Measurements from ENCODE around the gene PRKCA. TPM values are rescaled to one million over a fixed set of nuclear protein-coding genes. Genes with fewer than 3 reads are reported as not detected.

The PRKCA gene
- total RNA-seq, 1 donor from 2014 or later: 2.2 TPM

DNA sequence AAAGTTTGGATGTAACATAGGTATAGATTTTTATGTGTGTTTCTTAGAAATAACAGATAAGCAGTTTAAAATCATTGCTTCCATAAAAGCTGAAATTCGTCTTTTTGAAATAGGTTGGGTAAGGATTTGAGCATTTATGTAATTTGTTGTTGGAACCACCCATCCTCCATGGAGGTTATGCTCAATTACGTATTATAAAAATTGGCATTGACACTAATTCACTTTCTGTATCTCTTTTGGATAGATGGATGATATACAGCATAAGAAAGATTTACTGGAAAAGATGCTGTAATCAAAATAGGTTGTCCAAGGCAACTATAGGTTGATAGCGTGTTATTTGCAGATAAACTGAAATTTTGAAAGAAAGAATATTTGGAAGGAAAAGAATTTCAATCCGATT, 105.5 kb downstream of the PRKCA start:
- H3K27me3 Mint-ChIP-seq: peaks cover 4% of the 10 kb centered on the region
- H3K9me3 Mint-ChIP-seq: no peaks in the 10 kb centered on the region
- no peak overlapping the region for H3K4me3 Mint-ChIP-seq
- no peak for DNase-seq
- no peak for ATAC-seq (ENCODE audit: low read depth)
- H3K36me3 Mint-ChIP-seq (ENCODE audit: low read depth): no peaks in the 10 kb centered on the region
- ChIA-PET CTCF (no interaction called here), POLR2A (no interaction called here)
- no peak overlapping the region for H3K27ac Mint-ChIP-seq
- TF ChIP-seq, protein P1, sequence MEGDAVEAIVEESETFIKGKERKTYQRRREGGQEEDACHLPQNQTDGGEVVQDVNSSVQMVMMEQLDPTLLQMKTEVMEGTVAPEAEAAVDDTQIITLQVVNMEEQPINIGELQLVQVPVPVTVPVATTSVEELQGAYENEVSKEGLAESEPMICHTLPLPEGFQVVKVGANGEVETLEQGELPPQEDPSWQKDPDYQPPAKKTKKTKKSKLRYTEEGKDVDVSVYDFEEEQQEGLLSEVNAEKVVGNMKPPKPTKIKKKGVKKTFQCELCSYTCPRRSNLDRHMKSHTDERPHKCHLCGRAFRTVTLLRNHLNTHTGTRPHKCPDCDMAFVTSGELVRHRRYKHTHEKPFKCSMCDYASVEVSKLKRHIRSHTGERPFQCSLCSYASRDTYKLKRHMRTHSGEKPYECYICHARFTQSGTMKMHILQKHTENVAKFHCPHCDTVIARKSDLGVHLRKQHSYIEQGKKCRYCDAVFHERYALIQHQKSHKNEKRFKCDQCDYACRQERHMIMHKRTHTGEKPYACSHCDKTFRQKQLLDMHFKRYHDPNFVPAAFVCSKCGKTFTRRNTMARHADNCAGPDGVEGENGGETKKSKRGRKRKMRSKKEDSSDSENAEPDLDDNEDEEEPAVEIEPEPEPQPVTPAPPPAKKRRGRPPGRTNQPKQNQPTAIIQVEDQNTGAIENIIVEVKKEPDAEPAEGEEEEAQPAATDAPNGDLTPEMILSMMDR (IDR thresholded peaks at IDR 0.05): no peak
- H3K4me1 Mint-ChIP-seq: no peaks in the 10 kb centered on the region
- intact Hi-C loops (cut with micrococcal nuclease): no loop called here

DNA sequence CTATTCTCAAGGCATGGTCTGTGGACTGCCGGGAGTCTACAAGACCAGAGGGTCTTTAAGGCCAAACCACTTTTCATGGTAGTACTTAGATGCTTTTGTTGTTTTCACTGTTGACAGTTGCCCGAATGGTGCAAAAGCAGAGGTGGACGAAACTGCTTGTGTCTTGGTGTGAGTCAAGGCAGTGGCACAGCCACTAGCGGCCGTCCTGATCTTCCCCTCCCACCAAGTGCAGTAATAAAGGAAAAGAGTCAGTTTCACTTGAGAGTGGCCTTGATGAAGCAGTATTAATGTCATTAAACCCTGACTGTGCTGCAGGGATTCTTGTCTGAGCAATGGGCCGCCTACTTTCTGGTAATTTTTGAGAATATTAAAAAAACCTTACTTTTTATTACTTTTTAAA, 109.1 kb downstream of the PRKCA start:
- intact Hi-C loops (cut with micrococcal nuclease): no loop called here
- no peak for ATAC-seq (ENCODE audit: low read depth)
- POLR2A ChIA-PET: no interaction called here
- DNase-seq: no peak
- Mint-ChIP-seq H3K27me3 (peaks cover 2% of the 10 kb centered on the region), H3K9me3 (no peaks in the 10 kb centered on the region), H3K4me1 (no peaks in the 10 kb centered on the region), H3K27ac (no peak overlapping the region), H3K4me3 (no peak overlapping the region), H3K36me3 (ENCODE audit: low read depth) (no peaks in the 10 kb centered on the region)
- TF ChIP-seq, protein P1 (IDR thresholded peaks at IDR 0.05): no peak
- CTCF ChIA-PET: no interaction called here

DNA sequence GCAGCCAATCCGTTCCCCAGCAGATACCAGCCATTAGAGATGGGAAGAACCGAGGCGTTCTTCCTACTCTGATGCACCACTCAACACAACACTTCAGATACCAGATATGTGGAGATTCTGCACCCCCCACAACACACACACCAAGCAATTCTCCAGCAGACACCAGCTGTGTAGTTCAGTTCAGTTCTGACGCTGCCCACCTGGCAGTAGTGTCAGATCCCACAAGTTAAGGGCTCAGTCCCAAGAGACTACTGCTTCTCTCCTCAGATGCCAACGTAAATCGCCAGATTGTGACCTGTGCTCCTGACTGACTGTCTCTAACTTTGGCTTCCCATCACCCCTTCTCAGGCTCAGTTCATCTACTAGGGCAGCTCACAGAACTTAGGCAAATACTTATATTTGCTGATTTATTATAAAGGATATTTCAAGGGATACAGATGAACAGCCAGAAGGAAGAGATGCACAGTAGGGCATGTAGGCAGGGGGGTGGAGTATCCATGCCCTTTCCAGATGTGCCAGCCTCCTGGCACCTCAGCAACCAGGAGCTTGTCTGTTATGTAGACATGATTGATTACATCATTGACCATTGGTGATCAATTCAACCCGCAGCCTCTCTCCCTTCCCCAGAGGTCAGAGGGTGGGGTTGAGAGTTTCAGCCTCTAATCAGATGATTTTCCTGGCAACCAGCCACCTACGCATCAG, 110.6 kb downstream of the PRKCA start:
- ATAC-seq (ENCODE audit: low read depth) (no peak), DNase-seq (no peak)
- intact Hi-C loops (cut with micrococcal nuclease): no loop called here
- H3K27ac Mint-ChIP-seq: no peak overlapping the region
- H3K27me3 Mint-ChIP-seq: peaks cover 2% of the 10 kb centered on the region
- no peaks in the 10 kb centered on the region for H3K36me3 Mint-ChIP-seq (ENCODE audit: low read depth)
- no peaks in the 10 kb centered on the region for H3K9me3 Mint-ChIP-seq
- TF ChIP-seq, protein P1 (IDR thresholded peaks at IDR 0.05): no peak
- ChIA-PET POLR2A (no interaction called here), CTCF (no interaction called here)
- H3K4me1 Mint-ChIP-seq: no peaks in the 10 kb centered on the region
- H3K4me3 Mint-ChIP-seq: no peak overlapping the region

DNA sequence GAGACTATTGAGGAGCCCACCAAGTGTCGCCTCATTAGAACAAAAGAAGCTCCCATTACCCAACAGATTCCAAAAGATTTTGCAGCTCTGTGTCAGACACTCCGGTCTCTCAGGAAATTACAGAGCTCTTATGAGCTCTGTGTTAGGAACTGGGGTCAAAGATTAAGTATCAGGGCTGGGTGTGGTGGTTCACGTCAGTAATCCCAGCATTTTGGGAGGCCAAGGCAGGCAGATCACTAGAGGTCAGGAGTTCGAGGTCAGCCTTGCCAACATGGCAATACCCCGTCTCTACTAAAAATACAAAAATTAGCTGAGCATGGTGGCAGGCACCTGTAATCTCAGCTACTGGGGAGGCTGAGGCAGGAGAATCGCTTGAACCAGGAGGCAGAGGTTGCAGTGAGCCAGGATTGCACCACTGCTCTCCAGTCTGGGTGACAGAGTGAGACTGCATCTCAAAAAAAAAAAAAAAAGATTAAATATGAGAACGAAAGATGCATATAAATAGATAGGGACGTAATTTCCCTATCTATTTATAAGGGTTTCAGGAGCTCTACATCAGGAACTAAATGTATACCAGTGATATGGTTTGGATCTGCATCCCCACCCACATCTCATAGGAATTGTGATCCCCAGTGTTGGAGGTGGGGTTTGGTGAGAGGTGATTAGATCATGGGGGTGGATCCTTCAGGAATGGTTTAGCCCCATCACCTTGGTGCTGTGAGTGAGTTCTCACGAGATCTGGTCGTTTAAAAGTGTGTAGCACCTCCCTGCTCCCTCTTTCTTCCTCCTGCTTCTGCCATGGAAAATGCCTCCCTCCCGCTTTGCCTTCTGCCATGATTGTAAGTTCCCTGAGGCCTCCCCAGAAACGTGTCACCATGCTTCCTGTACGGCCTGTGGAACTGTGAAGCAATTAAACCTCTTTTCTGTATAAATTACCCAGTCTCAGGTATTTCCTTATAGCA, 111.4 kb downstream of the PRKCA start:
- ATAC-seq (ENCODE audit: low read depth): no peak
- Mint-ChIP-seq H3K36me3 (ENCODE audit: low read depth) (no peaks in the 10 kb centered on the region), H3K4me1 (no peaks in the 10 kb centered on the region), H3K9me3 (no peaks in the 10 kb centered on the region), H3K4me3 (no peak overlapping the region), H3K27ac (no peak overlapping the region), H3K27me3 (no peaks in the 10 kb centered on the region)
- ChIA-PET CTCF (no interaction called here), POLR2A (no interaction called here)
- intact Hi-C loops (cut with micrococcal nuclease): no loop called here
- TF ChIP-seq, protein P1 (IDR thresholded peaks at IDR 0.05): no peak
- no peak for DNase-seq

DNA sequence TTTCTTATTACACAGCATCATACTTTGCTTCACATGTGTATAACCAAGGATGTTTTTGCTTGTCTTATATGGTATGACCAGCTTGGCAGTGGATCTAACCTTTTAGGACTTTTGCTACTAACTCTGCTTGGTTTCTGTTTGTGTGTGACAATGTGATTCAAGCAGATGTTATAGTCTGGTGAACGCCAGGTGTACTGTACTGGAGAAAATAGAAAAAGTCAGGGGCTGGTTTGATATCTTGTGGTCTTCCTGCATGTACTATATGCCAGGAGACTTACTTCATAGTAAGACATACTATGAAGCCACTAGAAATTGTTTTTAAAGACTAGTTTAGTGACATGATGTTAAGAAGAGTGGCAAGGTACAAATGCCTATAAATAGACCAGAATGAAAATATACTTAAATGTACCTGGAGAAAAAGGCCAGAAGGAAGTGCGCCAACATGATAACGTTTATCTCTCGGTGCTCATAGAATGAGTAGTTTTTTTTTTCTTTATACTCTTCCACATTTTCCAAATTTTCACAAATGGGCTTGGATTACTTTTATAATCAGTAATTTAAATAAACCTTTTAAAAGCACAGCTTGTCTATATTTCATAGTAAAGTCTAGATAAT, 112.3 kb downstream of the PRKCA start:
- DNase-seq: no peak
- Mint-ChIP-seq H3K4me3 (no peak overlapping the region), H3K36me3 (ENCODE audit: low read depth) (no peaks in the 10 kb centered on the region), H3K4me1 (no peaks in the 10 kb centered on the region), H3K9me3 (no peaks in the 10 kb centered on the region), H3K27me3 (no peaks in the 10 kb centered on the region), H3K27ac (no peak overlapping the region)
- intact Hi-C loops (cut with micrococcal nuclease): no loop called here
- no peak for ATAC-seq (ENCODE audit: low read depth)
- ChIA-PET POLR2A (no interaction called here), CTCF (no interaction called here)
- TF ChIP-seq, protein P1 (IDR thresholded peaks at IDR 0.05): no peak
